Lower leg skin (tissue), 4 donors: Measurements from ENCODE around the gene UBL7. TPM values are rescaled to one million over a fixed set of nuclear protein-coding genes. Genes with fewer than 3 reads are reported as not detected.

Experiments
- DNase-seq, 2 donors: peaks; one replicate each; pipeline ENCODE4 v3.0.0-alpha.2; 2019; ENCODE audit warnings: low spot score in 2 of 2
- H3K4me3 ChIP-seq: fragments of 200-600 bp; sonication (generic); 2 replicates; pipeline ENCODE4 v1.5.1; 2017; ENCODE audit warnings: mild to moderate bottlenecking, low read depth; ENCODE audit not compliant: poor library complexity, severe bottlenecking
- CTCF ChIP-seq, 3 donors: fragments of 450-650 bp; IDR thresholded peaks; one replicate each; pipeline ENCODE4 v1.5.1; 2016; ENCODE audit warnings: antibody characterized with exemption in 3 of 3, mild to moderate bottlenecking in 3 of 3, moderate library complexity in 2 of 3
- POLR2A ChIP-seq, 2 donors: fragments of 450-650 bp; IDR thresholded peaks; one replicate each; pipeline ENCODE4 v1.6.1; 2016 to 2017; ENCODE audit warnings: antibody characterized with exemption in 2 of 2, mild to moderate bottlenecking in 1 of 2, moderate library complexity in 1 of 2
- WGBS, 2 donors: methylation state at CpG; one replicate each; pipeline ENCODE4 v1.1.5; 2018; 5-methylcytosine and 5-hydroxymethylcytosine counted together
- intact Hi-C: fragments of 100-400 bp; cut with DNase I; formaldehyde crosslinking; loops from one replicate; pipeline ENCODE4 v1.15.0; 2023; ENCODE audit warnings: low total_unique reads
- total RNA-seq, 4 donors: library from RNA; depleted of rRNA; stranded (reverse); fragments of >200 nt; gene quantifications; one replicate each; pipeline ENCODE4 v1.1.0, GENCODE V29; 2016

The UBL7 gene
- total RNA-seq, 4 donors from 2014 or later = 54.4 to 113 (median 82.3) TPM

GRCh38 chr15:74420193-74420905, 40.6 kb downstream of the UBL7 start:
- DNase-seq = no peak
- TF ChIP-seq POLR2A (IDR thresholded peaks at IDR 0.05) (no peak), CTCF (IDR thresholded peaks at IDR 0.05) (no peak)
- intact Hi-C loops = no loop called here
- H3K4me3 ChIP-seq = no peak overlapping the region
- WGBS, 2 donors = 70 to 86% methylated on average over 8 to 9 of the region's 10 CpGs

GRCh38 chr15:74419432-74419831, 41.5 kb downstream of the UBL7 start:
- H3K4me3 ChIP-seq = no peak overlapping the region
- no peak for DNase-seq
- WGBS, 2 donors = 87 to 93% methylated on average over 4 of the region's 4 CpGs
- intact Hi-C loops = no loop called here
- TF ChIP-seq POLR2A (IDR thresholded peaks at IDR 0.05) (no peak), CTCF (IDR thresholded peaks at IDR 0.05) (no peak)

- DNase-seq = no peak
- no peak overlapping the region for H3K4me3 ChIP-seq
- intact Hi-C loops = no loop called here
- WGBS, 2 donors = 74 to 77% methylated on average over 16 of the region's 16 CpGs
- TF ChIP-seq POLR2A (IDR thresholded peaks at IDR 0.05) (no peak), CTCF (IDR thresholded peaks at IDR 0.05) (no peak)
These were observed 42.2 kb downstream of the UBL7 start for GRCh38 chr15:74418575-74419338.

GRCh38 chr15:74417670-74418069, 43.3 kb downstream of the UBL7 start:
- WGBS, 2 donors = 92 to 93% methylated on average over 9 of the region's 9 CpGs
- no peak for TF ChIP-seq POLR2A (IDR thresholded peaks at IDR 0.05)
- no peak for TF ChIP-seq CTCF (IDR thresholded peaks at IDR 0.05)
- no peak for DNase-seq
- intact Hi-C loops = no loop called here
- no peak overlapping the region for H3K4me3 ChIP-seq

- DNase-seq = no peak
- no peak overlapping the region for H3K4me3 ChIP-seq
- no peak for TF ChIP-seq CTCF (IDR thresholded peaks at IDR 0.05)
- no peak for TF ChIP-seq POLR2A (IDR thresholded peaks at IDR 0.05)
- intact Hi-C loops = no loop called here
- 87 to 89% methylated on average over 13 of the region's 13 CpGs for WGBS, 2 donors
These were observed 43.7 kb downstream of the UBL7 start for GRCh38 chr15:74417225-74417624.
